Measurements from ENCODE around the gene BMP4.
"Not testable (repeated sequence)": the region's sequence is repeated elsewhere in the genome, so short reads cannot be mapped to it uniquely, and the experiment has no call there.

Gene BMP4

DNA sequence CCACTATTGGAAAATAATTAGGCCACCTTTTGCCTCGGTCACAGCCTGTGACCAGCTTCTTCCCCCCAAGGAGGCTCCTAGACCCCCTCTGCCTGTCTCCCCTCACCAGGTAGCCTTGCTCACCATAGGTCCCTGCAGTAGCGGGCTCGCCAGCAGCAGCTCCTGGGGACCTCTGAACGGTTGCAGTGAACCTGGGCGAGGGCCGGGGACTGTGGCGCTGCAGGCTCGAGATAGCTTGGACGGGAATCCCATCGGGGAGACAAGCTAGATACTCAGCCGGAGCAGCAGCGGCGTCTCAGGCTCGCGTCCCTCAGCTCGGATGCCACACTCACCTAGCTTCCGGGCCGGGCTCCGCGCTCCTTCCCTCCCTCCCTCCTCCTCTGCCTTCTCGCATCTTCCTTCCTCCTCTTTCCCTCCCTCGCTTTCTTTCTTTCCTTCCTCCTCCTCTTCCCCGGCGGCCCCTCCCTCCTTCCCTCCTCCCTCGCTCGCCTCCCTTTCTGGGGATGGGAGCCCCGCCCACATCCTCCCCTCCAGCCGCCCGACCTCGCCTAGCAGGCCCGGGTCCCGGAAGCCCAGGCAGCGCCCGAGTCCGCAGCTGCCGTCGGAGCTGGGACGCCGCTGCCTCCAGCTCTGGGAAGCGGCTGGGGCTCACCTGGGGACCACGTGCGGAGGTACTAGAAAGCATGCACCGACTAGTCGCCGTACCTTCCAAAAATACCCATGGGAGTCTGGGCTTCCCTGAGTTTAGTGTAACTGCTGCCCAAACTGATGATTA is at the start of gene BMP4:
Gene BMP4 (minus strand): TSS at position 399 of the 775 bp plus-strand sequence. CDS start 4,603 bp downstream, outside the sequence.
- DNase-seq (ENCODE audit: low spot score), result peak; percentile 19

DNA sequence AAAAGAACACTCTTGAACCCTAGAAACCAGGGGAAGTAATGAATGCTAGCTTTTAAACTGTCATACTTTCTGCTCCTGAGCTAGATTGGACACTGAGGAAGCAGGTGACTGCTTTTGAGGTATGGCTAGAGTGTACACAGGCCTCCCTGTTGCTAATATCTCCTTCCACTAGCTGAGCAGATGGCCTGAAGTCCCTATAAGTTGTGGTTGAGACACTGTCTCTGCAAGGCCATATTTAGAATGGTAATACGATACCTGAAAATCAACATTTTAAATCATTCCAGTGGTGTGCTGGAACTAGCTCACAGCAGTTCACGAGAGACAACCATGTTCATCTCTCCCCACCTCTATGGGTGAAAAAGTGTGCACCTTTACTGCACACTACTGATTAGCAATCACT is 46.4 kb upstream of the BMP4 start:
- no peak for DNase-seq (ENCODE audit: low spot score)

DNA sequence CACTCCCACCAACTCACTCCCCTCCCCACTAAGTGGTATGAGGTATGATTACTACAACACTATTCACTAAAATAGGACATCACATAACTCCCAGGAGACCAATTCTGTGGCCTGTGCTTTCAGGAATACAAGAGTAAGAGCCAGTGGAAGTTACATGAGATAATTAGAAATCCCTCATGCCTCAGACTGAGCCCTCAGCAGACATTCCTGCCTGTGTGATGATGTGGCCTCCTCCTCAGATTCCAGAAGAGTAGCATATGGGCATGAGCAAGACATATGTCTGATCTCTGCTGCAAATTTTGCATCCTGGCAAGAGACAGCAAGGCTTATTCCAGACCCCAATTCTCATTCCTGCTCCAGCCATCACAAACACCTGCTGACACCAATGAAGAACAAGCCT is 46.0 kb upstream of the BMP4 start:
- peak; percentile 50 for DNase-seq (ENCODE audit: low spot score)

DNA sequence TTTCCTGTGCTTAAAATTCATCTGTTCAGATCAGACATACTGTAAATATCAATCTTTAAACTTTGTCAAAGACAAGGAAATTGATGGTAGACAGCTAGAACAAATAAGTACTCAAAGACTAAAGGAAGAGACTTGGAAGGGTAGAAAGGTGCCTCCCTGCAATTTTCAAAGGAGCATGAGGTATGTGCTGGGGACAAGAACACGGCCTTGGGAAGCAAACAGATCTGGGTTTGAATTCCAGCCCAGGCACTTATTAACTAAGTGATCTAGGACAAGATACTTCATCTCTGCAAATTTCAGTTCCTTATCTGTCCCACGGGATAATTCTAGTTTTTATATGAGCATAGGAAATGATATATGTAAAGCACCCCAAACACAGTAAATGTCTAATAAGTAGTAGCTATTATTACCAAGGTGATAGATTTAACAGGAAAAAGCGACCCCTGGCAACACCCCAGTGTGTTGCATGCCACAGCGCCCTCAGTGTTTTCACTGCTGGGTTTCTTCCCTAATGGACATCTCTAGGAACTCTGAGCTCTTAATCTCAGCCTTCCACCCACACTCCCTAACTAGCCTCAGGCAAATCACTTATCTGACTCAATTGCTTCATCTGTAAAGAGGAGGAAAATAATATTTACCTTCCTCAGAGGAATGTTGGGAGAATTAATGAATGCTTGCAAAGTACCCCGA is 44.7 kb upstream of the BMP4 start:
- DNase-seq (ENCODE audit: low spot score), result no peak

DNA sequence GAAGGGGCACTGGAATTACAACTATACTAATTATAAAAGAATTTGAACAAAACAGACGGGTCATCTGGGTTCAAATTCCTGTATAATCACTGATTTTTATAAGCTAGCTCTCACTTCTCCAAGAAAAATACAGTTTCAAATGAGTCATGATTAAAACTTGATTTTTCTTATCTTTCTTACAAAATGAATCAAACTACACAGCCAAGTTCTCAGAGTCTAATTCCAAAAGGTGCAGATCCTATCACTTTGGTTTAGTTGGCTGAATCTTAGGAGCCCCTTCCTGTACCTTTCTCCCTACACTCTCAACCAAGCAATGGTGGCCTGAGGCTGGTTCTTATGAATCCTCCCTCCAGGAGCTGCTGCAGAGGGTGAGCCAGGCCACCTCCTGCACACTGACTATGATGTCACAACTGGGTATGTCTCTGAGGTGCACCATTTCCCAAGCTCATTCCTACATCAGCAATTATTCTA is 43.8 kb upstream of the BMP4 start:
- no peak for DNase-seq (ENCODE audit: low spot score)

DNA sequence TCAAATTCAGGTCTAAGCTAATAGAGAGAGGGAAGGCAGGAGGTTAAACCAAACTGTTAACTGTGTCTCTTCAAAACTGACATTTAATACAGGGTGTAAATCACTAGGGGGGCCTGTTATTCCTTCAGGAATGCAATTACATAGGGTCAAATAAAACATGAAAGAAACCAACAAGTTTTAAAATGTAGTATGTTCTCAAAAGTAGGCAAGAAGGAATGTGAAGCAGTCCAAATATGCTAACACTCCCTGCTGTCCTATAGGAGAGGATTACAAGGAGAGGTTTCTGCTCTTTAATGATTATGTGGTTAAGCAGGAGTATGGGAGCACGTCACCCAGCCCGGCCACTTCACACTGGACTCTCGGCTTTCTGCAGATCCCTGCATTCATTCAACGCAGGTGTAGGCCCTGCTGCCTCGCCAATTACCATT is 42.5 kb upstream of the BMP4 start:
- DNase-seq (ENCODE audit: low spot score), result no peak

DNA sequence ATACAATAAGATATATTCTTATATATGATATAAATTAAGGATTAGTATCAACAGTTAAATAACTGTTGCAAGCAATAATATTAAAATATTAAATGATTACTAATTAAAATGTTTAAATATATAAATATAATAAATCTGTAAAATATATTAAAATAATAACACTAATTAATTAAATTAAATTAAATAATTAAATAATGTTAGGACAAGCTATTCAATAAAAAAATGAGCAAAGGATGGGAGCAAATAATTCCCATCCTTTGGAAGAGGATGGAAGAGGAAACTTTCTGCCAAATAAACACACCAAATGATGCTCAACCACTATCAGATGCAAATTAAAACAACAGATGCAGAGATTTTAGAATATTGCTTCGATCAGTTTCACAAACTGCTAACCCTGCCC is 39.4 kb upstream of the BMP4 start:
- no peak for DNase-seq (ENCODE audit: low spot score)

DNA sequence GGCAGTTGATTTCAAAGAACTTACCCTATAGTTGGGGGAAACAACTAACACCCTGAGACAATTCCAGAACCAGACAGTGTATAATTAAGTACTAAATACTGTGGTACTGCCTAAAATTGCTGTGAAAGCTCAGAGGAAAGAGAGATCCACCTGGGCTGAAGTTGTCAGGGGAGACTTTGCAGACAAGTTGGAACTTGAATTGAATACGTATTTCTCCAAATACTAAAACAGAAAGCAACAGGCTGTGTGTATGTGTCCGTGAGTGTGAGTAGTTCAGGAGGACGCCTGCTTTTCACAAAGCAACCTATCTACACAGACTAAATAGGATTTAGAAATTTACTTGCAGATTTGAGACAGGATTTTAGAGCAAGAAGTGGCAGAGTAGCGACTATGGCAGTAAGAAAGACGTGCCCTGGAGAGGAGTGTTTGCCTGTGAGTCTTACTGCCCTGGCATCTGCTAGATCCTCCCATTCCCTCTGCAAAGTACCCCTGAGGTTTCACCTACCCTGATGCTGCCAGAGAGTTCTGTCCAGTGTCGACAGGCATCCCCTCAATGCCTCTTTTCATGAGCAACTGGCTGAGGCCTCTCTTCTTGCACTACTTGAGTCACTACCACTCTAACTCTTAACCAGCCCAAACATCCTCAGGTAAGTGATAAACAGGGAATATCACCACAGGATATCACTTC is 37.4 kb upstream of the BMP4 start:
- no peak for DNase-seq (ENCODE audit: low spot score)

DNA sequence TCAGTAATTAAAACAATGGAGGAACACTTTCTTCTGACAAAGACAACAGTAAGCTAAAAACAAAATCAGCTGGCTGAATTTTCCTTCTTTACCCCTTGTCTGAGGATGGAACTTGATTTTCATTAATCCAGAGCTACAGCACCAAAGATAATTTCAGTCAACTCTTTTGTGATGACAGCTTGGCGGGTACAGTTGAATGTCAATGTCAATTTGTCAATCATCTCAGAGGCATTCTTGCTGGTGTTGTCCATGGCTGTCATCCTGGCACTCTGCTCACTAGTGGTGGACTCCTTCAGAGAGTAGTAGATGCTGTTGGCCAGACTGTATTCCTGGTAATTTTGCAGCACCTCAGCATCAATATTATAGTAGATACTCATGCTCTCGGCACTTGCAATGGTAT is 34.4 kb upstream of the BMP4 start:
- DNase-seq (ENCODE audit: low spot score), result no peak

DNA sequence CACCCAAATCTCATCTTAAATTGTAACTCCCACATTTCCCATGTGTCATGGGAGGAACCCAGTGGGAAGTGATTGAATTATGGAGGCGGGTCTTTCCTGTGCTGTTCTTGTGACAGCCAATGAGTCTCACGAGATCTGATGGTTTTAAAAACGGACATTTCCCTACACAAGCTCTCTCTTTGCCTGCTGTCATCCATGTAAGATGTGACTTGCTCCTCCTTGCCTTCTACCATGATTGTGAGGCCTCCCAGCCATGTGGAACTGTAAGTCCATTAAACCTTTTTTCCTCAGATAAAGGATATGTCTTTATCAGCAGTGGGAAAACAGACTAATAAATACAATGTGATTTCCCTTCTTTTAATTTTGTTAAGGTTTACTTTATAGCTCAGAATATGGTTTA is 30.1 kb upstream of the BMP4 start:
- DNase-seq (ENCODE audit: low spot score), result not testable (repeated sequence)

DNA sequence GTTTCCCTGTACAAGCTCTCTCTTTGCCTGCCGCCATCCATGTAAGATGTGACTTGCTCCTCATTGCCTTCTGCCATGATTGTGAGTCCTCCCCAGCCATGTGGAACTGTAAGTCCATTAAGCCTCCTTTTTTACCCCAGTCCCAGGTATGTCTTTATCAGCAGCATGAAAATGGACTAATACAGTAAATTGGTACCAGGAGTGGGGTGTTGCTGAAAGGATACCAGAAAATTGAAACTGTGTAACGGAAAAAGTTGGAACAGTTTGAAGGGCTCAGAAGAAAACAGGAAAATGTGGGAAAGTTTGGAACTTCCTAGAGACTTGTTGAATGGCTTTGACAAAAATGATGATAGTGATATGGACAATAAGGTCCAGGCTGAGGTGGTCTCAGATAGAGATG is 28.3 kb upstream of the BMP4 start:
- not testable (repeated sequence) for DNase-seq (ENCODE audit: low spot score)

DNA sequence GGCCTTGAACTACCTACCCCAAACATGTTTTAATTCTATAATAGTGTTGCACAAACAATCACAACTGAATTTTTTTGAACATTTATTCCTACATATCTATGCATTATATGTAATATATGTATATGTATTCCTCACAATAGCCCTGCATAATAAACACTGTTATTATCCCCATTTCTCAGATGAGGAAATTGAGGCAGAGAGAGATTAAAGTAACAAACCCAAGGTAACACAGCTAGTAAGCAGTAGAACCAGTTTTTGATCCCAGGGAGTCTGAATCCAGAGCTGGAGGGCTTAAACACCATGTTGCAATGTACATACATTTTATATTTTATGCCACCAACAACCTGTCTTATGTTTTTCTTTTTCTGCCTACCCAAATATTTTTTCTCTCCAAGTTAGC is 26.5 kb upstream of the BMP4 start:
- no peak for DNase-seq (ENCODE audit: low spot score)

DNA sequence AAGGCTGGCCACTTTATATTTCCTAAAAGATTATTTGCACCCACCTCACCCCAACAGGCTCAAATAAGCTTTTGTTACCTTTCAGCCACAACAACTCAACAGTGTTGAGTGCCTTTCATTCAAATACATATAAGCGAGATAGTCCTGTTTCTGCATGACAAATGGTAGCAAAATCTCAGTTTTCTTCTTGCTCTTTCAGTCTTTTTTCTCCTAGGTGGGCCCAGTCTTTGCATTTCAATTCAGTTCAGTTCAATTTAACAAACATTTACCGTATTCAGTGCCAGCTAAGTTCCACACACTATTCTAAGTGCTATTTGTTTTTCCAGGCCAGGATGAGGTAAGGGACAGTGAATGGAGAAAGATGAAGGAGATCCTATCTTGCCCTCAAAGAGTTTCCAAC is 25.9 kb upstream of the BMP4 start:
- no peak for DNase-seq (ENCODE audit: low spot score)

DNA sequence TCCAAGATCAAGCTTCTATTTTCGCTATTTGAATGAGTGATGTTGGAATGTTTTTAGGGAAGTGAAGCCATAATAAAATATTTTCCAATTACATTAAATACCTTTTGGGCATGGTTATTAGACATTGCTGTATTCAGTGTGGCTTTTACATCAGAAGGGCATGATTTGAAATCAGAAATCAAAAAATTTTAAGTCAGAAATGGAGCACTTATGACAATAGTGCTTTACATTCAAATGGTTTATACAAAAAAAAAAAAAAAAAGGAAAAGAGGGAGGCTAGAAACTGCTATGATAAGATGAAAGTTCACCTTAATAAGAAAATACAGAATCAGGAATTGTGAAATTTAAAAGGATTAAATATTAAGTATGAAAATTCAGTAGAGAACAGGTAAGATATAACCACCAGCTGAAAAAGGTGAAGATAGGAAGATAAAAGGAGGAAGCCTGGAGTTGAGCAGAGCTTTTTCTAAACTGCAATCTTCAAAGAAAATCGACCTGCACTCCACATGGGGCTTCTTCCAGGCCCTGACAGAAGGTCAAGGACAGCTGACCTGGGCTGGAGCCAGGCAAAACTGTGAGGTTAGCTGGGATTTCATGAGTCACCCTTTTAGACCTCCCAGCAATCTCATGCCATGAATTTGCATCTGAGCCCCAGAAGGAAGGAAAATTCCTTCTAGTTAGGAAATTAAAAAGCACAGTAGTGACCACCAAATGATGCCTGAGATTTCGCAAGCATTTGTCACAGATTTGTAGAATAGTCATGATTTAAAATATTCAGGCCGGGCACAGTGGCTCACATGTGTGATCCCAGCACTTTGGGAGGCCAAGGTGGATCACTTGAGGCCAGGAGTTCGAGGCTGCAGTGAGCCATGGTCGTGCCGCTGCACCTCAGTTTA is 23.4 kb upstream of the BMP4 start:
- DNase-seq (ENCODE audit: low spot score), result no peak

DNA sequence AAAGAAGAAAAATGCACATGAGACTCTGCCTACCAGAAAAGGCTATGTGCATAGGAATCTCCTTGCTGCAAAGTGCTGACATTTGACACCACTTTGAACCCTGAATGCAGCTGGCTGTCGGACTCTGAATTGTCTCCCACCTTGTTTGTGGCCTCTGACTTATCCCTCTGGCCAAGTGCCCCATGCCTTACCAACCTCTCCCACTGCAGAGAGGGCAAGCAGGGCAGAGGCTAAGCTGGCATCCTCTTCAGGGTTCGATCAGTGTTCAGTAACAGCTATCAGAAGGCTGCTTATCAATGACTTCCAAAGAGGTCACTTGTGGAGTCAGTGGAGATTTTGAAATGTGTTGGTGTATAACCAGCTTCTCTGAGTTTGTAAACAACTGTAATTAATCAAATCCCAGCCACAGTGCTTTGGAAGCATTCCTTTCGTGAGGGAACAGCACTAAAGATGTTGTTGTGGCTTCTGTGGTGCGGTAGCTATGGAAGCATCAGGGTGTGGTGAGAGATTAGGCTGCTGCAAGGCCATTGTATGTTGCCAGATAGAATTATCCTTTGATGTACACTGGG is 22.6 kb upstream of the BMP4 start:
- no peak for DNase-seq (ENCODE audit: low spot score)

DNA sequence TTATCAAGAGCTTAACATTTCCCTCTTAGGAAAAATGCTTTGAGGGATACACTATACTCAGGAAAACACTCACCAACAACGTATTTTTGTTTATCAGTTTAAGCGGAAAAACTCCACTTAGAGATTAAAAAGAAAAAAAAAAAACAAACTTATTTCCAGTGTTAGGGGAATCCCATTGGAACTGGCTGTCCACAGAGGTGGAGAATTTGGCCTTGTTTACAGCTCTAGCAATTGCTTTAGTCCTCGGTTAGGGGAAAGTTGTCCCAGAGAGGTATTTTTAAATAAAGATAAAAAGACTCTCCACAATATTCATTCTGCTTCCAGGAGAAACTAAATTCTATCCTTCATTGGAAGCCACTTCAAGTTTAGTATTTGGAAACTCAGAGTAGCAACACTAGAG is 21.6 kb upstream of the BMP4 start:
- no peak for DNase-seq (ENCODE audit: low spot score)

DNA sequence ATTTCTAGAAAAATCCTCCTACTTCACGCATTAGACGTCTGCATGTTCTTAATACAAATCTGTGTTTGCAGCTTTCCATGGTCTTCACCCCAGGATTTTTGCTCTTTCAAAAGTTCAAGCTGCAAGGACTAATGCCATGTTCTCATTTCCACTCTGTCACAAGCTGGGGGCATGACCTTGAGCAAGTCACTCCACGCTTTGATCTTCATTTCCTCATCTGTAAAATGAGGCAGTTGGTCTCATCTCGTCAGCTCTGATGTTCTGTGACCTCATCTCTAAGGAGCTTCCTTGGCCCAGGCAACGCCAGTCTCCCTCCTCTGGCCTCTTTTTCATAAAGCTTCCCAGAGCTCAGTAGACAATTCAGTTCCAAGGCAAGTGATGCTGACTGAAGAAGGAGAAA is 18.8 kb upstream of the BMP4 start:
- no peak for DNase-seq (ENCODE audit: low spot score)

DNA sequence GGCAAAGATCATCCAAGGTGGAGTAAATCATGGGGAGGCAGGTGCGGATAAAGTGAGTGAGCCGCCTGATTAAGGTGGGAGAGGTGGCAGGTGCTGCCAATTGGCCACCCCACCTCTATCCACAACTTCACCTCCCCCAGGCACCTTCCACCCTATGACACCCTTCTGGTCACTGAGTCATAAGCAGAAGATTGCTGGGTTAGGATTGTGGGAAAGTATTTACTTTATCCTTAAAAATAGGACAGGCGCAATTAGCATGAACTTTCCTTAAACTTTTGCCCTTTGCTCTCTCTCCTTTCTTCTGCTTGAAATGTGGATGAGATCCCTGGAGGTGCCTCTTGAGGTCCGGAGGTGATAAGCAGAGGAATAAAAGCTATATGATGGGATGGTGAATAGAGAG is 14.9 kb upstream of the BMP4 start:
- DNase-seq (ENCODE audit: low spot score), result no peak

DNA sequence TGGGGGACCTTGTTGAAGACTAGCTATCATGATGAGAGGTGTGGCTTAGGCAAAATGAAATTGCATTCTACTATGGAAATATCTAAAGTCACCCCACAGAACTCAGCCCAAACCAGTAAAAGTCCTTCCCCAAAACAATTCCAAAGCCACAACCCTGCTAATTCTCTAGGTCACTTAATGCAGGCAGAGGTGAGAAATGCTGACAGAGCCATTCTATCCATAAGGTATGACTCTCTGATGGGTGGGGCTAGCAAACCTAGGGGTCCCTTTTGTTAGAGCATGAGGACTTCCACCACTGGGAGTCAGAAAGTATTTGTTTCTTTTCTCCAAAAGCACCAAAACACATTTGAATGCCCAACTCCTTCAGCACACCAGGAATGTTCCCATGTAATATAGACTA is 12.7 kb upstream of the BMP4 start:
- no peak for DNase-seq (ENCODE audit: low spot score)

DNA sequence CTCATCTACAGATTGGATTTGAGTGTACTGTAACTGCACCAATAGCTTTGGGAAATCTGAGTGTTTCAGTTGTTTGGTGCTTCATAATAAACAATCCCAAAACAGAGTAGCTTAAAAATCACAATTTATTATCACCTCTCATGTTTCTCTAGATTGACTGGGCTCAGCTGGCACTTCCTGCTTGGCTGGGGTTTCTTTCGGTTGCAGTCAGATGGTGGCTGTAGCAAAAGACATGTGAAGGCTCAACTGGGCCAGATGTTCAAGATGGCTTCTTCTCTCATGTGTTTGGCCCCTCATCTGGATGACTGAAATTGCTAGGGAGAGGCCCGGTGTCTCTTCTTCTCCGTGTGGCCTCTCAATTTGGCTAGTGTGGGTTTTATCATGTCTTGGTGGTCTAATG is 12.1 kb upstream of the BMP4 start:
- DNase-seq (ENCODE audit: low spot score), result no peak

DNA sequence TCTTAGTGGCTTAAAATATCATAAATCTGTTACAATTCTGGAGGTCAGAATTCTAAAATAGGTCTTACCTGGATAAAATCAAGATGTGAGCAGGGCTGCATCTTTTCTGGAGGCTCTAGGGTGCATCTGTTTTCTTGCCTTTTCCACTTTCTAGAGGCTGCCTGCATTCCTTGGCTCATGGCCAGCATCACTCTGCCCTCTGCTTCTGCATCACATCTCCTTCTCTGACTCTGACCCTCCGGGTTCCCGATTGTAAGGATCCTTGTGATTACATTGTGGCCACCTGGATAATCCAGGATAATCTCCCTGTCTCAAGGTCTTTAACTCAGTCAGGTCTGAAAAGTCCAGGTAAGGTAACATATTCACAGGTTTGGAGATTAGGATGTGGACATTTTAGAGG is 11.0 kb upstream of the BMP4 start:
- DNase-seq (ENCODE audit: low spot score), result no peak

DNA sequence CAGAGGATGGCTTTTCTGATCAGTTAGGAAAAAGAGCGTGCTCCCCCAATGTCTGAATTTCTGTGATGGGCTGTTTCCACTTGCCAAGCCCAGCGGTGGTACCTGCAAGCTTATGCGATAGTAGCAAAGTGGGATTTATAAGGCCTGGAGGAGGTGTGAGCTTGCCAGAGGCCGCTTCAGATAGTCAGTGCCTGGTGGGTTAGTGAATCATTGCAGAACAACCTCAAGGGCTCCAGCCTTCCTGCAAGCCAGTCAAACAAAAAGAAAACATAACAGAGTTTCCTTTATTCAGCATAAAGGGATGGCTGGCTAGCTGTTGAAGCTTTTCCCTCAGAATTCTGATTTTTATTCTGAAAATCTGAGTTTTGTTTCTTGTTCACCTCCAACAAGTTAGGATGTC is 7.6 kb upstream of the BMP4 start:
- DNase-seq (ENCODE audit: low spot score), result no peak

Measured in Ammon's horn (tissue), 1 donor.